Activated T-cell treated with anti-CD3 and anti-CD28 coated beads for 48 hours (primary cell): ENCODE data around the gene CA9.

Experiments used
- DNase-seq: peaks from one replicate; pipeline ENCODE4 v3.0.0-alpha.2; 2020; ENCODE audit warnings: low read depth

Gene CA9

DNA sequence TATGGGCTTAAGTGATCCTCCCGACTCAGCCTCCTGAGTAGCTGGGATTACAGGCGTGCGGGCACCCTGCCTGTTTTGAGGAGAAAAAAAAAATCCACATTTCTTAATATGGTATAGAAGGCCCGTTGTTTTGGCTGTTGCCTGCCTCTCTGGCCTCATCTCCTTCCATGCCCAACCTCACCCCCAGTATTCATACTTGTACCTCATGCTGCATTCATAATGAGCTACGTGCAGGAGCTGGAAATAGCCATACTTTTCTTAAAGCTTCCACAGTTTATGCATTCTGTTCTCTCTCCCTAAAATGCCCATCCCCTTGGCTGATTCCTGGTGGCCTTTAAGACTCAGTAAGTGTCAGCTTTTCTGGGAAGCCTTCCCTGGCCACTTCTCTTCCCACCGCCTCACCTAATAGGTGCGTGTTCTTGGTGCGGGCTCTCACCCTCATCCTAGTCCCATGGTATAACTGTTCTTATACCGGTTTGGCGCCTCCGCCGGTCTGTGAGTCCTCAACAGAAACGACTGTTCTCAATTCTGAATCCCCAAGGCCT is 18.1 kb downstream of the CA9 start:
- no peak for DNase-seq

DNA sequence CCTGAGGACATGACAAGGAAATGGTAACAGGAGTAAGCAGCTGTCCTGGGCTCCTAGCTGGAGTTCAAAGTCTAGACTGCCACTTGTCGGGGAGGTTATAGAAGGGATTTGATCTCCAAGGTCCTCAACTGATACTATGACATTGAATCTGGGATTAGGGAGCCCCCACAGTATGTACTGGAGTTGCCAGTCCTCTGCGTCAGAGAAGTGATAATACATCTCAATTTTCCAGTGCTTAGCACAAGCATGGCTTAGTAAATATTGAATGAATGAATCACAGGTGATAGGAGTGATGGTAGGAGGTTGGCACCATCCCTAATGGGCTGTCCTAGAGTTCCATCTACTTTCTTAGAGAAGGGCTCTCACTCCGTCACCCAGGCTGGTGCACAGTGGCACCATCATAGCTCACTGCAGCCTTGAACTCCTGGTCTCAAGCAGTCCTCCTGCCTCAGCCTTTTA is 22.2 kb downstream of the CA9 start:
- DNase-seq = no peak

DNA sequence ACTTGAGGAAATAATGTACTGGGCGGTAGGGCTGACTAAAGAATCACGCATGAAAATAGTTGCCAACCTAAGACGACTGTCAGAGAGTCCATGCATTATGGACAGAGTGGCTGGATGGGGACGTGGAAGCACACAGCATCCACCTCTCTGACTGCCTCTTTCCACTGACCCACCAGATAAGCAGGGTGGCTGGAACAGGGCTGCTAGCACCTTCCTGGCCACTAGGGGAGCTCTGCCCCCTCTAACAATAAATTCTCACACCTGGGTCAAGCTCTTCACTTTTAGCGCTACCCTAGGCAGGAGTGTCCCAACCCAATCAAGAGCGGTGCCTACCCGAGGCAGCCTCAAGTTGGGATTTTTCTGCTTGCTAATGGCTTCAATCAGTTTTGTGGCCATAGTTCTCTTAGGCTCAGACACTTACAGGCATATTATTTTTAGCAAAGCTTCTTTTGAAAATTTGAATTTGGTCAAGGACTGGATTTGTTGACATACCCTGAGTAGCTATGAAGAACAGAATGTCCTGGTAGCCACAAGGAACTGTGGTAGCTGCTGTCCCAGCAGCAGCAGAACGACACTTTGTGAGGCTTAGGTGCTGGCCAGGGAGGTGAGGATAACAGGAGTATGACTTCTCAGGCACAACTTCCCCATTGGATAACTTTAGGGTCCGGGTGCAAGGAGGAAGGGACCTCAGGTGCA is 22.9 kb downstream of the CA9 start:
- DNase-seq = peak; percentile 45

DNA sequence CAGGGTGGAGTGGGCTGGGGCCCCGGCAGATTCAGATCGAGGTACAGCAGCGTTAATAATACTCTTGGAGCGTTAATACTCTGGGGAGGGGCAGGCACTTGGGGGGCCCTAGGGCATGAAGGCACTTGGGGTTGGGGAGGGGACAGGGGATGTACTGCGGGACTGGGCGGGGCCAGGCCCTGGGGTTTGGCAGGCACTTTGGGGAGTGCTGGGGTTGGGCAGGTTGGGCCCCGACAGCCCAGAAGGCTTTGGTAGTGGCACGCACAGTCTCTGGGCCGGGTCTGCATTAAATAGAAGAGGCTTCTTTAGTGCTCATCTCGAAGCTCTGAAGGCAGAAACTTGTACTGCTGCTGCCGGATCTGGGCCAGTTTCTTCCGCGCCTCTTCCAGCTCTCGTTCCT is 23.8 kb downstream of the CA9 start:
- no peak for DNase-seq

DNA sequence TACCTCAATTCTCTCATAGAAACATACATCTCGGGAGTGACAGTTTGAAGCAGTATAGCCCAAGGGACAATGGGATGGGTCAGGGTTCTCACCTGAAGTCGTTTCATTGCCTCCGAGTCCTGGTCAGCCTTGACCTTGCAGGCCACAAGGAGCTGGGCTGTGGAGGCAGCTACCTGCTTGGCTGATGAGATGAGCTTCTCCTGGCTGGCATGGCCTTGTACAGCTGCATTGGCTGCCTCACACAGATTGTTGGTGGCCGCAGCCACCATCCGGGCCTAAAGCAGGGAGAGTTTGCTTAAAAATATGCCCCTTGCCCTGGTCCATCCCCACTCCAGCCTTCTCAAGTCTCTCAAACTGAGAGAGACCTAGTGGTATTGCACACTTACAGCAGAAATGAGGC is 24.5 kb downstream of the CA9 start:
- DNase-seq = no peak

DNA sequence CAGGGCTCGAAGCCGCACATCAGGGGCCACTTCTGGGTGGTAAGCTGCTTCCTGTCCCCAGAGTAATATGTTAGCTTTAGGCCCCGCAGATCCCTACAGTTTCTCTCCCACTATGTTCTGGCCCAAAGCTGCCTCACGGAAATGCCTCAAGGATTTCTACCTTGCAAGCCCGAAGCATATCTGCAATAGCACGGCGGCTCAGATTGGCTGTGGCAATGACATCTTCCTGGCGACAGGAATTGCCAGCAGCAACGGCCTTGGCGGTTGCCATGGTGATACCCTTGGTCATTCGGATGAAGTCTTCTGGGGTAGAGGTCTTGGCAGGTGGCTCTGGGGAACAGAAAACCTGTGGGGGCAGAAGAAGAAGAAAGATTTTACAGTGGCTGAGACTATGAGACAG is 26.3 kb downstream of the CA9 start:
- no peak for DNase-seq

DNA sequence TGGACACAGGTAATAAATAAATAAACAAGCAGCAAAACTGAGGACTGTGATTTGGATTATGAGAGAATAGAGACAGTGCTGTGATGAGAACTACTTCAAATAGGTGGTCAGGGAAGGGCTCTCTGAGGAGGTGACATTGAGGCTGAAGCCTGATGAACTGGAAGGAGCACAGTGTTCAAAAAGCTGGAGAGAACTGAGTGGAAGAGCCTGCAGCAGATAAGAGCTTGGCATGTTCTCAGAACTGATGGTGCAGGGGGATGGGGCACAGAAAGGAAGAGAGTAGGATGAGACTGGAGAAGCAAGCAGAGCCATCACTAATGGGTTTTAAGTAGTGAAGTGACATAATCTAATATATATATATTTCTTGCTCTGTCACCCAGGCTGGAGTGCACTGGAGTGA is 27.2 kb downstream of the CA9 start:
- DNase-seq = no peak

DNA sequence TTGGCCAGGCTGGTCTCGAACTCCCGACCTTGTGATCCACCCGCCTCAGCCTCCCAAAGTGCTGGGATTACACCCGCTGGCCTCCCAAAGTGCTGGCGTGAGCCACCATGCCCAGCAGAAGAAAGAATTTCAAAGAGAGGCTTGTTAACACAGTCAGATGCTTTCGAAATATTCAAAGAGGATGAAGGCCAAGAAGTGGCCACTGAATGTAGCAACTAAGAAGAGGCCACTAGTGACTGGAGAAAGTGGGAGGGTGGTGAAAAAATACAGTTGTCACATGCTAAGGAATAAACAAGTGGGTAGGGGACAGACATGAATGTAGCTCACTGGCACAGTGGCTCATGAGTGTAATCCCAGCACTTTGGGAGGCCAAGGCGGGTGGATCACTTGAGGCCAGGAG is 29.0 kb downstream of the CA9 start:
- DNase-seq = no peak

DNA sequence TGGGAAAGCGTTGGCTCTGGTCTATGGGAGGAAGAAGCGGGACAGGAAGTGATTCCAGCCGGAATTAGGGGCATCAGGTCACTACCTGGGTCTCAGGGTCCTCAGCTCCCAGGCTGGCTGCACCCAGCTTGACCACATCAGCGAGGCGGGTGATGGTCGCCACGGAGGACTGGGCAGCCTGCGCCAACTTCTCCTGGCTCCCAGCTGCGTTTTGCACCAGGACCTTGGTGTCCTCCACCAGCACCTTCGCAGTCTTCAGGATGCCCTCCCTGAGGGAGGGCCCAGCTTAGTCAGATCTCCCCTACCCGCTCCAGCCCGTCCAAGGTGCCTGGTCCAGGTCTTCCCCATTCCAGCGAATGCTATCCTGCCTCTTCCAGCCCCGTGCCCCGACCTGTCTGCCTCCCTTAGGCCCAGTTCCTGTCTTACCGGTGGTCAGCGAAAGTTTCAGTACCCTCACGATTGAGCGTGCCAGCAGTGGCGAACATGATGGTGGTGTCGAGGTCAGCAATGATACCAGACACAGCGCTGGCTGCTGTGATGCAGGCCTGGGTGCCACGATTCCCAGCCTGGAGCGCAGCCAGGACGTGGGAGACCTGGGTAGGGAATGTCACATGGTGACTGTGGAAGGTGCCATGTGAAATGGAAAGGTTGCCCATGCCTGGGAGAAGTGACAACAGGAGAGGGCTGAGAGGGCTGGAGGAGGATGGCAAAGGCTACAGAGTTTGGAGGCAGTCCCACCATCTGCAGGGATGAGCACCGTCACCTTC is 30.4 kb downstream of the CA9 start:
- DNase-seq = no peak

DNA sequence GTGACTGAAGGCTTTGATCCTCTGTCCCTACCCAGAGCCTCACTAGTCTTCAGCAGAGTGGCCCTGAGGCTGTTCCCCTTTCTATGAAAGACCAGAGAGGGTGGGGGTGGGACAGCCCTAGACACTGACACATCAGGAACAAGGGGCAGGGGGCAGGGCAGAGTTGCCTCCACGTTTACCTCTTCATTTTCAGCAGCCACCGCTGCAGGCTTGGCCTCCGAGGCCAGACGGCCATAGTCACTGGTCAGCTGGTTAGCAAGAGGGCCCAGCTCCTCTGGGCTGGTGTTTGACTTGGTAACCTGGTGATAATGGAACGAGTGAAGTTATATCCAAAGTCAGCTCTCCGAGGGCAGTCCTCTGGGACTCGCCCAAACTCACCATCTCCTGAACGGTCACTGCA is 31.6 kb downstream of the CA9 start:
- no peak for DNase-seq

DNA sequence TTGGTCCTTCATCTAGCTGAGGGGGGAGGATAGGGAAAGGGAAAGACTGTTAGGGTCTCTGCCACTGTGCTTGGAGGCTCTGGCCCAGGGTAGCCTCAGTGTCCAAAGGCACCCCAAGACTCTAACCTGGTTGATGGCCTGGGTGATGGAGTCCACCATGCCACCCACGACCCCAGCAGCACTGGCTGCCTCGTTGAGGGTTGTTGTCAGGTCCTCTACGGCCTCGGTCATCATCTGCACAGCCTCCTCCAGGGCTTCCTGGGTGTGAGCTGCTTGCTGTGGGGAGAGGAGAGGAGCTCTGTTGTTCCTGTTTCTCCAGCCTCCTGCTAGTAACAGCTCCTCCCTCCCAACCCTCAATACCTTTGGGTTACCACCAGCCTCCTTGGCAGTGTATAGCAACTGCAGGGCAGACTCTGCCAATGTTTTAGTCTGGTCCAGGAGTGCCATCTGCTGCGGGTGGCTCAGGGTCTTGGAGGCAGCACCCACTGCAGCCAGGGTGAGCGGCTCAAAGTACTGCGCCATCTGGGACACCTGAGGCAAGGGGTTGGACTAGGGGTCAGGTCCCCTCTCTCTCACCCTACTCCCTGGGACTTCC is 32.2 kb downstream of the CA9 start:
- DNase-seq = no peak

DNA sequence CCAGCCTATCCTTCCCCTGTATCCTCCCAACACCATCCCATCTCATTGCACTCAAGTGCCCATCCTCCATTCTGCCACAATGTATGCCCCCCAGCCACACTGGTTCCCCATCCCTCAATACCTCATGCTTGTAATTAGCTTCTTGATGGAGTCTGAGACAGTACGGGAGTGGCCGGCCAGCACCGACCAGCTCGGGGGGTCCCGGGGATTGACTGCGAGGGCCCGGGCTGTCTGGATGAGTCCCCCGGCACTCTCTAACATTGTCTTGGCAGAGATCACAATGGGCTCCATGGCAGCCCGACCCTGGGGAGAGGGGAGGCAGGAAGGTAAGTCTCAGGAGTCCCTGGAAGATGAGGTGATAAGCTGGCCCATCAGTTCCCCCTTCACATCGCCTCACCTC is 33.2 kb downstream of the CA9 start:
- DNase-seq = no peak

DNA sequence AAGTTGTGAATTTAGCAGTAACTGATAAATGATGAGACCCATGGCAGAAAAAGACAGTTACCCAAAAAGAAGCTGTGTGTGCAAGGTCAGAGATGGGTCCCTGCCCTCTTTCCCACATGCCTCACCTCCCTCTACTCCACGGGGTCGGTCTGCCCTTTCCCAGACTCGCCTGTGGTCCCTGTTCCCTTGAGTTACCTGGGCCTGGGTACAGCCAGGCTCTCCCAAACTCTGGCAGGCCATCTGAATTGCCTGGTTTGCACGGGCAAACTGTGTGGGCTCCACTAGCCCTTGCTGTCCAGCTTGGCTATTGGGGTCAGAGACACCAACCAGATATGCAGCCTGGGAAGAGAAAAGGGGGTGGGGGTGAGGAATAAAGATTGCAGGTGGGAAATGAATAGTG is 34.4 kb downstream of the CA9 start:
- DNase-seq = no peak

DNA sequence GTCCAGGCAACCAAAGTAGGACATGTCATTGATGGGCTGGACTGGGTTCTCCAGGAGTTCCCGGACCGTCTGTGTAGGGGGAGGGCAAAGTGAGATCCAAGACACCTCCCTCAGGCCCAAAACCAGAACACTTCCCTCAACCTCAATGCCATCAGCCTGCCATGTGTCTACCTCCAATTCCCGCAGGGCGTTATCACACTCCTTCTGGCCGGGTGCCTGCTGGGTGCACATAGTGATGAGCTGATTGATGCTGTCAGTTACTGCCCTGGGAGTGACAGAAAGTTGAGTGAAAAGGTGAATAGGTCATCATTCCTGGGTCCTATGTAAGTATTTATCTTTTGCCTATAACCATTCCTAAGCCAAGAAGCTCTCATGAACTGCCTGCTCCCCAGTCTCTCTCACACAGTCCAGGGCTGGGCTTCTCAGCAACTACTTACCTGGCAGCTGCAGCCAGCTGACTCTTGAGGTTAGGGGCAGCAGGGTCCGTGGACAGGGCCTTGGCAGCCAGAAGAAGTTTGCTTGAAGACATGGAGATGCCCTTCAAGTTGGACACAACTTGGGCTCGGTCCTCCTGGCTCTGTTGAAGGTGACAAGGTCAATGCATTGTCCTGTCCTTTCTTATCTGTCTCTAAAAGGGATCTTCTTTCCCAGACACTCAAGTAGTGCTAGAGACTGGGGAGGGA is 37.2 kb downstream of the CA9 start:
- DNase-seq = no peak

DNA sequence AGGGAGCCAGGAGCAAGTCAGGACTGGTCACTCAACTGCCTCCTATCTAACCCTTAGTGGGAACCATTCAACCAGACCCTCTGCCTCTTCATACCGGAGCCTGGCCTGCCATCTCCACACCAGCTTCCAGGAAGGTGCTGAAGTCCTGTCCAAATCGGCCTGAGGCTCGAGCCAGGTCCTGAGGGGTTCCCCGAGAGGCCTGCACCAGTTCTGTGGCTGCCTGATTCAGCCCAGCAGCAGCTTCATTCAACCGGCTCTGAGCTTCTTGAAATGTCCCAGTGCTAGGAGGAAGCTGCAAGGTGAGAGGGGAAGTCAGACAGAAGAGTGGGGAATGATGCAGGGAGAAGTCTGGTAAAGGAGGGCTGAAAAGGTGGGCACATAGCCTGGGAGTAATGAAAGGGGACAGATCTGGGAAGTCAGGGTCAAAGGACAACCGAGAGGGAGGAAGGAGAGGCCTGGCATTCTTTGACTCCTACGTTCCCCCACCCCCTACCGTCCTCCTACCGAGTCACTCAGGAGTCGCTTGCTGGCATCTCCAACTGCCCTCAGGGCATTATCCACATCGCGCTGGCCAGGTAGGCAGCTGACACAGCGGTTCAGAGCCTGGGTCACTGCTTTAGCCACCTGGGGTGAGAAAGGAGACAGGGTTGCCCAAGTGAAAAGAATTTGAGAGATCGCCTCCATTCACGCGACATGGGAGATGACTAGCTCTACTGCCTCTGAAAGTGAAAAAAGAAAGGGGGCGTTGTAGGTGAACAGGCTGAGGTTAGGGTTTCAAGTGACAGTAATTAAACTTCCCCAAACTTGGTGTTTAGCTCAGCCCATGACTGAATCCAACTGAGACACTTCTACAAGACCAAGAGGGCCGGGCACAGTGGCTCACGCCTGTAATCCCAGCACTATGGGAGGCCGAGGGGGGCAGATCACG is 38.0 kb downstream of the CA9 start:
- DNase-seq = no peak

DNA sequence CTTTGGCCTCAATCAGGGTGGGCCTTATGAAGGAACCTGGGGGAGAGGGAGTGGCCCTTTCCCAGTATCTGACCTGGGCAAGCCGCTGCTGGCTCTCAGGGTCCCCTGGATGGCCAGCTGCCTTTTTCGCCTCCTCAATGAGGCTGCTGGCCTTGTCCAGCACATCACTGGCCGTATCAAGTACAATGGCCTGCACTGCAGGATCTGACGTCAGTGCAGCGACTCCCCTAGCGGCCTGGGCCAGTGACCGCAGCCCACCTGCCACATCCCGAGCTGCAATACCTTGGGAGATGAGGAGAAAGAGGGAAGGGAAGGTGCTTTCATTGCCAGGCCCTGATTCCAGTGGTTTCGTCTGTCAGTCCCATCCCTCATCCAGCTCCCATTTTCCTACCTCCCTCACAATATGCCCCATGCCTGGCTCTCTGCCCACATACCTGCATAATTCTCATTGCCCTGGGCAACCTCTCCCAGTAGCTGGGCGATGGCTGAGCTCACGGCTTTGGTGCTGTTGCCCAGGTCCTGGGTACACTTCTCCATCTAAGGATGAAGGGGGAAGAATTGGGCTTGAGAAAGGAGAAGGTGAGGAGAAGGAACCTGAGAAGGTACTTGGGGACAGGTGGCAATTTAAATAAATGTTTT is 39.2 kb downstream of the CA9 start:
- DNase-seq = no peak

DNA sequence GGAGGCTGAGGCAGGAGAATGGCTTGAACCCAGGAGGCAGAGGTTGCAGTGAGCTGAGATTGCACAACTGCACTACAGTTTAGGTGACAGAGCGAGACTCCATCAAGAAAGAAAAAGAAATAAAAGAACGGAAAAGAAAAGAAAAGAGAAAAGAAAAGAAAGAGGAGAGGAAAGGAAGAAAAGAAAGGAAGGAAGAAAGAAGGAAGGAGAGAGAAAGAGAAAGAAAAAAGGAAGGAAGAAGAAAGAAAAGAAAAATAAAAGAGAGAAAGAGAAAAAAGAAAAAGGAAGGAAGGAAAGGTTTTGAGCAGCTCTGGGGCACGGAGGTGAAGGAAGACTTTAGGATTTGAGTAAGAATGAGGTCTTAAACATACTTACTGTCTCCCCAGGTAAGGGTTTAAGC is 39.9 kb downstream of the CA9 start:
- DNase-seq = no peak

DNA sequence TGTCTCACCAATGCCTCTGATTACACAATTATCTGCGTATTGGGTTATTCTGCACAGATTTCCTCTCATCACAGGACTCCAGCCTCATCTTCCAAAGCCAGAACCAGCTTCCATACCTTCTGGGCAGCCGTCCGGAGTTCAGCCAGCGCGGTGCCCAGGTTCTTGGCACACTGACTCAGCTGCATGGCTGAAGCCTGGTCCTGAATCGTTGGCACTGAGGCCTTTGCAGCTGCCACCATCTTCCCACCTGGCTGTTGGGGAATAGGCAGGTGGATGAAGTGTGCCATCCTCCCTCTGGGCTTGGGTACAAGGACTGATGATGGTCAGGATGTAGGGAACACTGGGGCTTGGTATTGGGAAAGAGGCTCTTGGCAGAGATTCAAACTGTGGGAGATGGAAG is 40.4 kb downstream of the CA9 start:
- no peak for DNase-seq

DNA sequence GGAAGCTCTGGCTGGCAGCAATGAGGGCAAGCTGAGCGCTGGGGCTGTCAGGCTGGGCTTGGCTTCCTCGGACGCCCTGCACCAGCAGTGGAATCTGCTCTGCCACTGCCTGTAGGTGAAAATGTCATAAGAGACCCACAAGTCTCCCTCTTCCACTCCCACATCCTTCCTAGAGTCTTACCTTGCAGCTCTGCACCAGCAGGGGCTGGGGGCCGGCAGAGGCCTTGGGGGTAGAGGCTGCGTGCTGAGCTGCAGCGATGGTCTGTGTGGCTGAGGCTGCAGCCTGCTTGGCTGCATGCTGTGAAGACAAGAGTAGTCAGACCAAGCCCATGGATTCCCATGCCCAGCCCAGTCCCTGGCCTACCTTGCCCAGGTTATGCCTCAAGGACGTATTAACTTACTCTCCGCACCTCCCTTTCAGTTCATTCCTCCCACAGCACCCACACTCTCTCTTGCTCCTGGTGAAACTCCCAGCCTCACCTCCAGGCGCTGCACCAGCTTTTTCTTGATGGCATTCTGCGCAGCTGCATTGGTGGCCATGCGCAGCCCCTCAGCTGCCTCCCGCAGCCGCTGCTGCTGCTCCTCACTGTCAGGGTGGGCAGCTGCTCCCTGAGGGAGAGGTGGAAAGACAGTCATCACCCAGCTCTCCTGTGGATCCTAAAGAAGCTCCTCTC is 41.0 kb downstream of the CA9 start:
- no peak for DNase-seq

DNA sequence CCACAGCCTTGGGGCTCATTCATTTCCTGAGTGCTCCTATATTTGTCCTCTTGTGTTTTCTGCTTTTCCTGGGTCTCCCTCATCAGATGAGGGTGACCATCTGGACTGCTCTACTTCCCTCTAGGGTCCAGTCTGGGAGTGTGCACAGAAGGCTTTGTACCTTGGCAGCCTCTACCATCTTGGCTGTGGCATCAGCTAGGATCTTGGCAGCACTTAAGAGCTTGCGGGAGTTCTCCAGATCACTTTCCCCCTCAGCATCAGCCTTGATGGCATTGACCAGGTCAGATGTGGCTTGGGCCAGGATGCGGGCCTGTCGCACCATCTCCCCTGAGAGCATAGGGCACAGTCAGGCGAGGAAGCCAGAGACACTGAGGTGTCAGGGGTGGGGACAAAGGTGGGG is 42.5 kb downstream of the CA9 start:
- DNase-seq = no peak
